Upper lobe of right lung (tissue), 1 donor: ENCODE results near the gene TAS2R14. TPM values are rescaled to one million over a fixed set of nuclear protein-coding genes. Genes with fewer than 3 reads are reported as not detected.

Experiments used
- ATAC-seq: fragments of 200-7000 bp; cut with Tn5 transposase; one replicate; pipeline ENCODE4 v1.9.1; 2020; ENCODE audit warnings: mild to moderate bottlenecking, moderate library complexity
- DNase-seq: peaks from one replicate; pipeline ENCODE4 v3.0.0-alpha.2; 2020
- H3K27ac ChIP-seq: fragments of 200-600 bp; one replicate; pipeline ENCODE4 v1.8.0; 2022
- H3K27me3 ChIP-seq: fragments of 200-600 bp; one replicate; pipeline ENCODE4 v1.8.0; 2022; ENCODE audit warnings: mild to moderate bottlenecking
- H3K36me3 ChIP-seq: fragments of 200-600 bp; one replicate; pipeline ENCODE4 v1.8.0; 2022
- H3K4me1 ChIP-seq: fragments of 200-600 bp; one replicate; pipeline ENCODE4 v1.8.0; 2022
- H3K4me3 ChIP-seq: fragments of 200-600 bp; one replicate; pipeline ENCODE4 v1.8.0; 2022; ENCODE audit warnings: mild to moderate bottlenecking
- H3K9me3 ChIP-seq: fragments of 200-600 bp; one replicate; pipeline ENCODE4 v1.8.0; 2022
- intact Hi-C: fragments of 100-400 bp; cut with DNase I; formaldehyde crosslinking; loops from one replicate; pipeline ENCODE4 v1.11.0; 2022
- total RNA-seq: library from RNA; stranded (reverse); fragmentation: NEBNext Ultra II Directional; extraction: Animal tissue kit (Norgen Biotek cat#: 25700); gene quantifications from one replicate; pipeline ENCODE4 v1.2.1, GENCODE V29; 2021
- TF ChIP-seq, protein P1 (sequence below): fragments of 200-600 bp; IDR thresholded peaks from one replicate; pipeline ENCODE4 v1.8.0; 2022; ENCODE audit warnings: antibody characterized with exemption
- donor health status: DM: no; HTN: yes; CAD: no; lungs with severe emphysema.

The TAS2R14 gene
- total RNA-seq, 1 donor from 2014 or later: 2.5 TPM

GRCh38 chr12:10956085-10956484 lies 17.0 kb upstream of the TAS2R14 start:
- H3K36me3 ChIP-seq: no peaks in the 10 kb centered on the region
- H3K4me1 ChIP-seq: no peaks in the 10 kb centered on the region
- H3K27ac ChIP-seq: no peak overlapping the region
- no peak overlapping the region for H3K4me3 ChIP-seq
- no peaks in the 10 kb centered on the region for H3K27me3 ChIP-seq
- intact Hi-C loops: no loop called here
- TF ChIP-seq, protein P1, sequence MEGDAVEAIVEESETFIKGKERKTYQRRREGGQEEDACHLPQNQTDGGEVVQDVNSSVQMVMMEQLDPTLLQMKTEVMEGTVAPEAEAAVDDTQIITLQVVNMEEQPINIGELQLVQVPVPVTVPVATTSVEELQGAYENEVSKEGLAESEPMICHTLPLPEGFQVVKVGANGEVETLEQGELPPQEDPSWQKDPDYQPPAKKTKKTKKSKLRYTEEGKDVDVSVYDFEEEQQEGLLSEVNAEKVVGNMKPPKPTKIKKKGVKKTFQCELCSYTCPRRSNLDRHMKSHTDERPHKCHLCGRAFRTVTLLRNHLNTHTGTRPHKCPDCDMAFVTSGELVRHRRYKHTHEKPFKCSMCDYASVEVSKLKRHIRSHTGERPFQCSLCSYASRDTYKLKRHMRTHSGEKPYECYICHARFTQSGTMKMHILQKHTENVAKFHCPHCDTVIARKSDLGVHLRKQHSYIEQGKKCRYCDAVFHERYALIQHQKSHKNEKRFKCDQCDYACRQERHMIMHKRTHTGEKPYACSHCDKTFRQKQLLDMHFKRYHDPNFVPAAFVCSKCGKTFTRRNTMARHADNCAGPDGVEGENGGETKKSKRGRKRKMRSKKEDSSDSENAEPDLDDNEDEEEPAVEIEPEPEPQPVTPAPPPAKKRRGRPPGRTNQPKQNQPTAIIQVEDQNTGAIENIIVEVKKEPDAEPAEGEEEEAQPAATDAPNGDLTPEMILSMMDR: no peak
- DNase-seq (no peak), ATAC-seq (no peak)
- H3K9me3 ChIP-seq: no peaks in the 10 kb centered on the region

GRCh38 chr12:10952645-10953044 lies 13.6 kb upstream of the TAS2R14 start:
- H3K4me1 ChIP-seq: no peaks in the 10 kb centered on the region
- no peaks in the 10 kb centered on the region for H3K9me3 ChIP-seq
- no peaks in the 10 kb centered on the region for H3K27me3 ChIP-seq
- ATAC-seq (no peak), DNase-seq (no peak)
- TF ChIP-seq, protein P1: no peak
- no peaks in the 10 kb centered on the region for H3K36me3 ChIP-seq
- intact Hi-C loops: no loop called here
- H3K27ac ChIP-seq: no peak overlapping the region
- H3K4me3 ChIP-seq: no peak overlapping the region

DNA sequence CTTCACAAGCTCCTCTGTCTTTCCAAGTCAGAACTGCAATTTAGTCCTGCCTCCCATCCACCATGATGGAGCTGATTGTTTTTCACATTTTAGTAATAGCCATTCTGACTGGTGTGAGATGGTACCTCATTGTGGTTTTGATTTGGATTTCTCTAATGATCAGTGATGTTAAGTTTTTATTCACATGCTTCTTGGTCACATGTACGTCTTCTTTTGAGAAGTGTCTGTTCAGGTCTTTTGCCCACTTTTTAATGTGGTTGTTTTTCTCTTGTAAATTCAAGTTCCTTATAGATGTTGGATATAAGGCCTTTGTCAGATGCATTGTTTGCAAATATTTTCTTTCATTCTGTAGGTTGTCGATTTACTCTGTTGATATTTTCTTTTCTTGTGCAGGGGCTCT lies 4.1 kb upstream of the TAS2R14 start:
- Histone ChIP-seq H3K4me3 (no peak overlapping the region), H3K4me1 (no peaks in the 10 kb centered on the region), H3K36me3 (no peaks in the 10 kb centered on the region), H3K9me3 (no peaks in the 10 kb centered on the region), H3K27me3 (no peaks in the 10 kb centered on the region), H3K27ac (no peak overlapping the region)
- intact Hi-C loops: no loop called here
- DNase-seq (no peak), ATAC-seq (no peak)
- TF ChIP-seq, protein P1: no peak

- H3K27ac ChIP-seq: no peak overlapping the region
- no peaks in the 10 kb centered on the region for H3K36me3 ChIP-seq
- H3K27me3 ChIP-seq: no peaks in the 10 kb centered on the region
- no peaks in the 10 kb centered on the region for H3K4me1 ChIP-seq
- no peaks in the 10 kb centered on the region for H3K9me3 ChIP-seq
- no peak overlapping the region for H3K4me3 ChIP-seq
- TF ChIP-seq, protein P1: no peak
- DNase-seq (no peak), ATAC-seq (no peak)
- intact Hi-C loops: no loop called here
These were observed 3.0 kb upstream of the TAS2R14 start for GRCh38 chr12:10941916-10942607.

DNA sequence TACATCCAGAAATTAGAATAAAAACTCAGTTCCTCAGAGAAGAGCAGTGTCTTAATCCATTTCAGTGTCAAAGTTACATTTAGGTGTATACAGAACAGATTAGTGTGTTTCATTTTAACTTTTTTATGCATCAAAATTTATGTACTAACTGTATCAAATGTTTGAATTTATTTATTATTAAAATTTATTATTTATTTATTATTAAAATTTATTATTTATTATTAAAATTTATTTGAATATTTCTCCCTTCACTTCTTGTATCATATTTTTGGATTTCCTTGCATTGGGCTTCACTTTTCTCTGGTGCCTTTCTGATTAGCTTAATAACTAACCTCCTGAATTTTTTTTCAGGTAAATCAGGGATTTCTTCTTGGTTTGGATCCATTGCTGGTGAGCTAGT lies 2.3 kb upstream of the TAS2R14 start:
- Histone ChIP-seq H3K36me3 (no peaks in the 10 kb centered on the region), H3K4me1 (no peaks in the 10 kb centered on the region), H3K9me3 (no peaks in the 10 kb centered on the region), H3K4me3 (no peak overlapping the region), H3K27me3 (no peaks in the 10 kb centered on the region), H3K27ac (no peak overlapping the region)
- intact Hi-C loops: no loop called here
- DNase-seq (no peak), ATAC-seq (no peak)
- TF ChIP-seq, protein P1: no peak

- H3K4me3 ChIP-seq: no peak overlapping the region
- no peaks in the 10 kb centered on the region for H3K27me3 ChIP-seq
- DNase-seq (no peak), ATAC-seq (no peak)
- H3K36me3 ChIP-seq: no peaks in the 10 kb centered on the region
- no peak overlapping the region for H3K27ac ChIP-seq
- intact Hi-C loops: no loop called here
- H3K4me1 ChIP-seq: no peaks in the 10 kb centered on the region
- H3K9me3 ChIP-seq: no peaks in the 10 kb centered on the region
- TF ChIP-seq, protein P1: no peak
These were observed 1.3 kb upstream of the TAS2R14 start for GRCh38 chr12:10940389-10940788.
